CD4-positive, alpha-beta T cell treated with Interleukin-6 for 4 hours (primary cell): ENCODE data around the gene MYBPHL.

ENCODE experiments used
- DNase-seq: peaks from one replicate; pipeline ENCODE4 v3.0.0-alpha.2; 2020; ENCODE audit warnings: mixed read lengths

The MYBPHL gene

DNA sequence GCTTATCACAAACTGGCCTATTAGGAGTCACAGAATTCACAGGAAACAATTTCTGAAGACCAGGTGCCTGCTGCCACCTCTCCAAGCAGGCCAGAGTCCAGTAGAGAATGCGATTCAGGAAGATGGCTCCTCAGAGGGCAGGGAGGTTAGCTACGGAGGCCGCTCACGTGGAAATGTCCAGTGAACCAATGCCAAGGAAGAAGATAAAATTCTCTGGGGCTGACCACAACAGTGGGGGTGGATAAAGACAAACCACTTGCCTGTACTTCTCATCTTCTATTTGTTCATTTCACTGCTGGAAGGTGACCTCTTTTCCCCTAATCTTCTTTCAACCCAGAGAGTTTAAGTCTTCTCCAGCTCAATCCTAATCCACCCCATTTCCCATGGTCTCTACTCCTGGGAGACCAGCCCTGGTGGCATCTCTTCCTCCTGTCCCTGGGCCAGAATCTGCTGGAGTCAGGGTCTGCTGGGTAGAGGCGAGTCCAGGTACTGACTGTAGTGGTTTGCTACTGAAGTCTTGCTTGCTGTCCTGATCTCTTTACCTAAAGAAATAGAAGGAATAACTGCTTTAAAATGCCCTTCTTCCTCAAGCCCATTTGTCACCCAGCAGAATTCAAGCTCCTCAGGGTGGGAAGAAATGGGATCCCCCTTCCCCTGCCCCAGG lies 27.1 kb downstream of the MYBPHL start:
- no peak for DNase-seq

DNA sequence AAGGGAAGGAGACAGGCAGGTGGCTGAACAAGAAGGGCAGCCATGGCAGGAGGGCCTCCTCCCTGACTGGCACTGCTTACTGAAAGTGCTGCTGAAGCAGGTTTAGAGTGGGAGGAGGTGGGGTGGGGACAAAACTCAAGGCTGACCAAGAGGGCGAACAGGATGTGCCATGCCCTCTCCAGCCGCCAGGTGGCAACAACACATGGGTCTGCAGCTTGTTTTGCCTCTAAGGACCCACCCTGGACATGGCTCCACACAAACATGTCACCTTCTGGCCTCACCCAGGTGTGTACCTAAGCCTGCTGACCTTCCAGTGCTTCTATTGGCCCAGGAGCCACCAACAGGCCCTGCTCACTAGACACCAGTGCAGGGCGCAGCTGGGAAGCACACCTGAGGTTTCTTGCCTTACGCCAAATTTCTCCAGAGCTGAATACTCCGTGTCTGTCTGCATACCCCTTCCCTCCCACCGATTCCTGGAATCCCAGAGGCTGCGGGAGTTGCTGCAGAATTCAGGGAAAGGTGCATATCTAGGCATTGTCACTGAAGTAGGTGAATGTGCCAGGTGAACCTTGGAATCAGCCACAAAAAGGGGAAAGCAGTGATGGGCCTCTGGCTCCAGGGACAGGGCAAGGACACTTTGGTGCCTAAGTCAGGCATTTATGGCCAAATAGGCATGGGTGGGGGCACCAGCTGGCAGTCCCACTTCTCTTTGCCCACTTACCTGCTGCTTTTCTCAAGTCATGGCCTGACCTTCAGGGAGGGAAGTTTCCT lies 29.2 kb downstream of the MYBPHL start:
- peak; percentile 72 for DNase-seq

DNA sequence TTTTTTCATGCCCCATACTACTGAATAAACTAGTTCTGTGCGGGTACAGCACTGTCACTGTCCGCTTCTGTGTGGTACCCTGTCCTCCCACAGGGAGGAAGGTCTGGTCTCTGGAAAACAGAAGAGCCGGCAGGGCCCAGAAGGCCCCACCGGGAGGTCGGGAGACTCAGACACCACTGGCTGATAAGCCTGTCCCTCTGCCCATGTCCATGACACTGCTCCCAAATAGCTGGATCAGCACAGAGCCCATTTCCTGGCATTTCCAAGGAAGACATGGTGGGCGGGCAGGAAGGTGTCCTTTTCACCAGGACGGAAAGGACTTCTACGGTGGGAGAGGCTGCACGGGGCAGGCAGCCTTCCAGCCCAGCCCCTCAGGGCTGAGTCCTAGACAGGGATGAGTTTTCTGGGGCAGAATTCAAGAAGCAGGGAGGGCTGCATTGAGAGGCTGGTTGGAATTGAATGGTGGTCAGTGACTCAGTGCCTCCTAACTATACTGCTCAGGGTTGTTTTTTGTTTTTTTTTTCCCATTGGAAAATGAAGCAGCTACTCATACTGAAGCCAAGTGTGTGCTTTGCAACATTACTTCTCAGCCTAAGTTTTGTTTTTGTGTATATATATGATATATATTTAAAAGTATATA lies 31.0 kb downstream of the MYBPHL start:
- no peak for DNase-seq

DNA sequence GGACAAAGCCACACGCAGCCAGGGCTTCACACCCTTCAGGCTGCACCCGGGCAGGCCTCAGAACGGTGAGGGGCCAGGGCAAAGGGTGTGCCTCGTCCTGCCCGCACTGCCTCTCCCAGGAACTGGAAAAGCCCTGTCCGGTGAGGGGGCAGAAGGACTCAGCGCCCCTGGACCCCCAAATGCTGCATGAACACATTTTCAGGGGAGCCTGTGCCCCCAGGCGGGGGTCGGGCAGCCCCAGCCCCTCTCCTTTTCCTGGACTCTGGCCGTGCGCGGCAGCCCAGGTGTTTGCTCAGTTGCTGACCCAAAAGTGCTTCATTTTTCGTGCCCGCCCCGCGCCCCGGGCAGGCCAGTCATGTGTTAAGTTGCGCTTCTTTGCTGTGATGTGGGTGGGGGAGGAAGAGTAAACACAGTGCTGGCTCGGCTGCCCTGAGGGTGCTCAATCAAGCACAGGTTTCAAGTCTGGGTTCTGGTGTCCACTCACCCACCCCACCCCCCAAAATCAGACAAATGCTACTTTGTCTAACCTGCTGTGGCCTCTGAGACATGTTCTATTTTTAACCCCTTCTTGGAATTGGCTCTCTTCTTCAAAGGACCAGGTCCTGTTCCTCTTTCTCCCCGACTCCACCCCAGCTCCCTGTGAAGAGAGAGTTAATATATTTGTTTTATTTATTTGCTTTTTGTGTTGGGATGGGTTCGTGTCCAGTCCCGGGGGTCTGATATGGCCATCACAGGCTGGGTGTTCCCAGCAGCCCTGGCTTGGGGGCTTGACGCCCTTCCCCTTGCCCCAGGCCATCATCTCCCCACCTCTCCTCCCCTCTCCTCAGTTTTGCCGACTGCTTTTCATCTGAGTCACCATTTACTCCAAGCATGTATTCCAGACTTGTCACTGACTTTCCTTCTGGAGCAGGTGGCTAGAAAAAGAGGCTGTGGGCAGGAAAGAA lies 32.0 kb downstream of the MYBPHL start:
- no peak for DNase-seq

DNA sequence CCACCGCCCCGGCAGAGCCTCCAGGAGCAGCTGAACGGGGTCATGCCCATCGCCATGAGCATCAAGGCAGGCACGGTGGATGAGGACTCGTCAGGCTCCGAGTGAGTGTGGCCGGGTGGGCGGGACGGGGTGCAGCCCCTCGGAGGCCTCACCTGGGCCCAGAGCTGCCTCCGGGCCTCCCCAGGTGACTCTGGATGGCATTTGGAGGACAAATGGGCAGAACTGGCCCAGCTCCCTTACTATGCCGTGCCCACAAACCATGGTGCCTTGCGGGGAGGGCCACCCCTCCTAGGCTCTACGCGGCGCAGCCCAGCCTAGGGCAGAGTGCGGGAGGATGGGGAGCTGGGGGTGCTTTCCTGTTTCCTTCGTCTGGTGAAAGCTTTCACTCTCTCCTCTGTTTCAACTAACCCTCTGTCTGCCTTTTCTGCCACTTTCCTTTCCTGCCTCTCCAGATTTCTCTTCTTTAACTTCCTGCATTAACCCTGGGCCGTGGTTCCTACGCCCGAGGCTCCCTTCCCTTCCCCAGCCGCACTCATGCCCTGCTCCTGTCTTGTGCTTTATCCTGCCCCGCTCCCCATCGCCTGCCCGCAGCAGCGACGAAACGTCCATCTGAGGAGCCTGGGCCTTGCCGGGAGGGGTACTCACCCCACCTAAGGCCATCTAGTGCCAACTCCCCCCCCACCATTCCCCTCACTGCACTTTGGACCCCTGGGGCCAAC lies 33.1 kb downstream of the MYBPHL start:
- no peak for DNase-seq

DNA sequence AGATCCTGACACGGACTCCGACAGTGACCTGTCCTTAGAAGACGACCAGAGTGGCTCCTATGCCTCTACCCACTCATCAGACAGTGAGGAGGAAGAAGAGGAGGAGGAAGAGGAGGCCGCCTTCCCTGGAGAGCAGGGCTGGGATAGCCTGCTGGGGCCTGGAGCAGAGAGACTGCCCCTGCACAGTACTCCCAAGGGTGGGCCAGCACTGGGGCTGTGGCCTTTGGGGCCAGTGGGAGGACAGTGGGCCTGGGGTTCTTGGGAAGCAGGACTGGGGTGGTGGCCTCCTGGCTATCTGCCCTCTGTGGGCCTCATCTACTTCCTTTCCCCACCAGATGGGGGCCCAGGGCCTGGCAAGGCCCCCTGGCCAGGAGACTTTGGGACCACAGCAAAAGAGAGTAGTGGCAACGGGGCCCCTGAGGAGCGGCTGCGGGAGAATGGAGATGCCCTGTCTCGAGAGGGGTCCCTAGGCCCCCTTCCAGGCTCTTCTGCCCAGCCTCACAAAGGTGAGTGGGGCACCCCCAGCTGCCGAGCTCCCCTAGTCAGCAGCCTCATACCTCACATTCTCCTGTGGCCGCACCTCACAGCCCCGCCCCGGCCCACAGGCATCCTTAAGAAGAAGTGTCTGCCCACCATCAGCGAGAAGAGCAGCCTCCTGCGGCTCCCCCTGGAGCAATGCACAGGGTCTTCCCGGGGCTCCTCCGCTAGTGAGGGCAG lies 33.8 kb downstream of the MYBPHL start:
- no peak for DNase-seq

DNA sequence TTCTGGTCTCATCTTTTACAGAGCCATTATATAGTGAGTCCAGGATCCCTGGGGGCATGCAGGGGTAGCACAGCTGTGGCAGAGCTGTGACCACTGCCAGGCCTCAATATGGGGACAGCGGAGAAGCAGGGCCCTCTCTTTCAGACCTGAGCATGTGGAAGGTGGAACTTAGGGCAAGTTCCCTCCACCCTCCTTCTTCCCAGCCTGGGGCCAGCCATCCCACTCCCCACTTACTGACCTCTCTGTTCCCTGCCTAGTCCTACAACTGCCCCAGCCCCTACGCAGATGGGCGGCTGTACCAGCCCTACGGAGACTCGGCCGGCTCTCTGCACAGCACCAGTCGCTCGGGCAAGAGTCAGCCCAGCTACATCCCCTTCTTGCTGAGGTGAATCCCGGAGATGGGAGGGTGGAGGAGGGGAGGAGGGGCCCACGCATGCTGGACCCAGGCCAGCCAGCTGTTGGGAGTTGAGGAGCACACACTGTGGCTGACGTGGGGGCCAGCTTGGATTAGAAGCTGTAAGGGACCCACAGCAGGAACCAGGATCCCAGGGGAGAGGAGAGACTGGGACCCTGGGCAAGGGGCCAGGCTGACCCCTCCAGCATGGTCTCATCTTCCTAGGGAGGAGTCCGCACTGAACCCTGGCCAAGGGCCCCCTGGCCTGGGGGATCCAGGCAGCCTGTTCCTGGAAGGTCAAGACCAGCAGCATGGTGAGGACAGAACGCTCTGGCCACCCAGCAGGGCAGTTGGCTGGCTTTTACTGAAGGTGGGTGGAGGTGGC lies 34.6 kb downstream of the MYBPHL start:
- DNase-seq: no peak

DNA sequence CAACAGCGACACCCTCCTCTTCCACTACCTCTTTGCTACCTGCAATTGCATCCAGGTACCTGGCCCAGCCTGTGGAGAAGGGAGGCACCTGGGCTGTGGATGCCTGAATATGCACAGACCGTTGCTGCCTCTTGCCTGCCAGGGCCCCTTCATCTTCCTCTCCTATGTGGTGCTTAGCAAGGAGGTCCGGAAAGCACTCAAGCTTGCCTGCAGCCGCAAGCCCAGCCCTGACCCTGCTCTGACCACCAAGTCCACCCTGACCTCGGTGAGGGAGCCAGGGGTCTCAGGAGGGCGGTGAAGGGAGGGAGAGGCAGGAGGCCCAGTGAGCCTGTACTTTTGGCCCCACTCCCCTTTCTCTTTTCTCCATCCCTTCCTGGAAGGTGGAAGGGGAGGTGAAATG lies 35.4 kb downstream of the MYBPHL start:
- DNase-seq: no peak

DNA sequence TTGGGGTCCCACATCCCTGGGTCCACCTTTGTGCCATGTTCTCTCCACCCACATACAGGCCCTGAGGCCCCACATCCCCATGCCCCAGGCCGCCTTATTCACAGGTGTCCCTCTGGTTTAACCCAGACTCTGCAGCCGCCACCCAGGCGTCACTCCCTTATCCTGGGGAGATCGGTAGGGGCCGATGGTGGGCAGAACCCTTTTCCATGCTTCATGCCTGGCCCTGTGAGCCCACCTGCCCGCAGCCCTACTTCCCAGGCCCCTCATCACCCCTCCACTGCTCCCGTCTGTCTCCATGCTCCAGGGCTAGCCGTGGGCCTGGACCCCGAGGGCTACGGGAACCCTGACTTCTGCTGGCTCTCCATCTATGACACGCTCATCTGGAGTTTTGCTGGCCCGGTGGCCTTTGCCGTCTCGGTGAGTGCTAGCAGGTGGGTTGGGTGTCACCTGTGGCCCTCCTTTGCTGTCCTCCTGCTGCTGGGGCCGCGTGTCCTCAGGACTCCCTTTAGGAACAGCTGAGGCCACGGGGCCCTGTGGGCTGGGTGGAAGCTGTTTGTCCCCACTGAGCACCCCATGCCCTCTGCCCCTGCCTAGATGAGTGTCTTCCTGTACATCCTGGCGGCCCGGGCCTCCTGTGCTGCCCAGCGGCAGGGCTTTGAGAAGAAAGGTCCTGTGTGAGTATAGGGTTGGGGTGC lies 36.0 kb downstream of the MYBPHL start:
- no peak for DNase-seq

DNA sequence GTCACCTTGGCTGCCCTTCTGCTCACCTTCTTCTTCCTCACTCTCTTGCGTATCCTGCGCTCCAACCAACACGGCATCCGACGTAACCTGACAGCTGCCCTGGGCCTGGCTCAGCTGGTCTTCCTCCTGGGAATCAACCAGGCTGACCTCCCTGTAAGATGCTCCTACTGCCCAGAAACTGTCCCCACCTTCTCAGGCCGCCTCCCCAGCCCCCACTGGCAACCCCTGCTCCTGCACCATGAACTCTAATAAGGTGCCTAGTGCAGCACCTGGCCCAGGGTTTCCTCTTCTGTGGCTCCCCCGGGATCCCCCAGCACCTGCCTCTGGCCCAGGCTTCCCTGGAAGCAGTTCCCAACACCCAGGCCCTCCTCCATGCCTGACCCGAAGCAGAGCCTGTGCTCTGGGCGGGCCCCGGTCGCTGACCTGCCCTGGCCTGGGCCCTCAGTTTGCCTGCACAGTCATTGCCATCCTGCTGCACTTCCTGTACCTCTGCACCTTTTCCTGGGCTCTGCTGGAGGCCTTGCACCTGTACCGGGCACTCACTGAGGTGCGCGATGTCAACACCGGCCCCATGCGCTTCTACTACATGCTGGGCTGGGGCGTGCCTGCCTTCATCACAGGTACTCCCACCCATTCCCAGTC lies 36.7 kb downstream of the MYBPHL start:
- no peak for DNase-seq

DNA sequence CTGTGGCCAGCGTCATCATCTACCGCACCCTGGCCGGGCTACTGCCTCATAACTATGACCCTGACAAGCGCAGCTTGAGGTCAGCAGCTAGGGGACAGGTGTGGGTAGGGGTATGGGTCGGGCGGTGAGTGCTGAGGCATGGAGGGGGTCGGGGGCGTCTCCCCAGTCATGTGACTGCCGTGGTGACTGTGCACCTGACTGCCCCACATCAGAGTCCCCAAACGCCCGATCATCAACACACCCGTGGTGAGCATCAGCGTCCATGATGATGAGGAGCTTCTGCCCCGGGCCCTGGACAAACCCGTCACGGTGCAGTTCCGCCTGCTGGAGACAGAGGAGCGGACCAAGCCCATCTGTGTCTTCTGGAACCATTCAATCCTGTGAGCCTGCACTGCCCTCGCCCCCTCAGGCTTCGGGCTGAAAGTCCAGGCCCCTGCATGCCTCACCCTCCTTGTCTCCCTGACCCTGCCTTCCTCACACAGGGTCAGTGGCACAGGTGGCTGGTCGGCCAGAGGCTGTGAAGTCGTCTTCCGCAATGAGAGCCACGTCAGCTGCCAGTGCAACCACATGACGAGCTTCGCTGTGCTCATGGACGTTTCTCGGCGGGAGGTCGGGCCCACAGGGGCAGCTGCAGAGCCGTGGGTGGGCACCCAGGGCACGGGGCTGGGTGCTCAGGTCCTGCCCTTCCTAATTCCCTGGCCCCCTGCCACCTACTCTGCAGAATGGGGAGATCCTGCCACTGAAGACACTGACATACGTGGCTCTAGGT lies 37.4 kb downstream of the MYBPHL start:
- DNase-seq: no peak

DNA sequence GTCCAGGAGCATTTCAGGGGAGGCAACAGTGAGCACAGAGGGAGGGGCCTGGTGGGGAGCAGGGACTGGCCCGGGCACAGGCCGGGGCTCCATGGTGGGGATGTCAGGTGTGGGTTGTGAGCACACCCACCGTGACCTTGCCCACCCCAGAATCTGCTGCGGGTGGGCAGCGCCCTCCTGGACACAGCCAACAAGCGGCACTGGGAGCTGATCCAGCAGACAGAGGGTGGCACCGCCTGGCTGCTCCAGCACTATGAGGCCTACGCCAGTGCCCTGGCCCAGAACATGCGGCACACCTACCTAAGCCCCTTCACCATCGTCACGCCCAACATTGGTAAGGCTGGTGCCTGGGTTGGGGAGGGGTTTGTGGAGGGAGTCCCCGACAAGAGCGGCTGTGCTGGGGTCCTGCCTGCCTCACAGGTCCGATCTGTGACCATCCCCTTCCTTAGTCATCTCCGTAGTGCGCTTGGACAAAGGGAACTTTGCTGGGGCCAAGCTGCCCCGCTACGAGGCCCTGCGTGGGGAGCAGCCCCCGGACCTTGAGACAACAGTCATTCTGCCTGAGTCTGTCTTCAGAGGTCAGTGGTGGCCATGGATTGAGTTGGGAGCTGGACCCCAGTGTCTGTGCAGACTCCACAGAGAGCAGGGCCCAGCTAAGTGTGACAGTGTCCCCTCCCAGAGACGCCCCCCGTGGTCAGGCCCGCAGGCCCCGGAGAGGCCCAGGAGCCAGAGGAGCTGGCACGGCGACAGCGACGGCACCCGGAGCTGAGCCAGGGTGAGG lies 38.2 kb downstream of the MYBPHL start:
- no peak for DNase-seq

DNA sequence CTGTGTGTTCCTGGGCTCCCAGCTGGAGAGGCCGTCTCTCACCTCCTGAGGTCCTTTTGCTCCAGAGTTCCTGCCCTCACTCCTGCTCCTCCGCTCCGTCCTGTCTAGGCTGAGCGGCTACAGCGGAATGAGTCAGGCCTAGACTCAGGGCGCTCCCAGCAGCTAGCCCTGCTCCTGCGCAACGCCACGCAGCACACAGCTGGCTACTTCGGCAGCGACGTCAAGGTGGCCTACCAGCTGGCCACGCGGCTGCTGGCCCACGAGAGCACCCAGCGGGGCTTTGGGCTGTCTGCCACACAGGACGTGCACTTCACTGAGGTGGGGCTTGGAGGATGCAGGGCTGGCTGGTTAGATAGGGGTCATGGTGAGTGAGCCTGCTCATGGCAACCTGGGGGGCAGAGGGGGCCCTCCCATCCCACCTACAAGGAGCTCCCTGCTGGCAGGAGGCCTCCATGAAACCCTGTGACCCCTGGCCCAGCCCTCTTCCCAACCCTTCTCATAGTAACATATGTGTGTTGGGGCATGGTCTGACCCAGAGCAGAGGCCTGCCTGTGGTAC lies 39.0 kb downstream of the MYBPHL start:
- DNase-seq: no peak

DNA sequence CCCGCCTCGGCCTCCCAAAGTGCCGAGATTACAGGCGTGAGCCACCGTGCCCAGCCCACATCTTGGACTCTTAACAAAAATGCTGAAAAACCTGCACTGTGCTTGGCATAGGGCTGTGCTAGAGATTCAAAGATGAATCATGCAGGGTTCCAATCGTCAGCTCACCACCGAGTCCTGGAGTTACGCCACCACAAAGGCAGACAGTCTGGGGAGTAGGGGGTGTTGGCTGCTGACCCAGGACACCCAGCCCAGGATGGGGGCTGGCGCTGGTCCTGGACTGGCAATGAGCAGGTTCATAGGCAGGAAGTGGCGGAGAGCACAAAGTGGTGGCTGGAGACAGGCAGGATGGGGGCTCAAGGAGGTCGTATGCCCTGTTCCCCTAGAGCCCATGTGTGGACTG lies 39.8 kb downstream of the MYBPHL start:
- no peak for DNase-seq

DNA sequence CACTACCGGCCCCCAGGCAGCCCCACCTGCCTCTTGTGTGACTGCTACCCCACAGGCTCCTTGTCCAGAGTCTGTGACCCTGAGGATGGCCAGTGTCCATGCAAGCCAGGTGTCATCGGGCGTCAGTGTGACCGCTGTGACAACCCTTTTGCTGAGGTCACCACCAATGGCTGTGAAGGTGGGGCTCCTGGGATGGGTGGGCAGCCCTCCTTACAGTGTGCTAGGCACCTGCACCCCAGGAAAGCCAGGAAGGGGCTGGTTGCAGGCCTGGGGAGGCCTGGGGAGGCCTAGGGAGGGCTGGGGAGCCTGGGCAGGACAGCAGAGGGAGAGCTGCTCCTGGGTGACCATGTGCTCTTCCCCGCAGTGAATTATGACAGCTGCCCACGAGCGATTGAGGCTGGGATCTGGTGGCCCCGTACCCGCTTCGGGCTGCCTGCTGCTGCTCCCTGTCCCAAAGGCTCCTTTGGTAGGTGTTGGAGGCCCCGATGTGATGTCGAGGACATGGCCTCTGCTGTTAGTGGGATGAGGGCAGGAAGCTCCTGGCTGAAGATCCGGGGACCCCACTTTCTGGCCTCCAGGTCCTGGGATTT lies 41.0 kb downstream of the MYBPHL start:
- no peak for DNase-seq

DNA sequence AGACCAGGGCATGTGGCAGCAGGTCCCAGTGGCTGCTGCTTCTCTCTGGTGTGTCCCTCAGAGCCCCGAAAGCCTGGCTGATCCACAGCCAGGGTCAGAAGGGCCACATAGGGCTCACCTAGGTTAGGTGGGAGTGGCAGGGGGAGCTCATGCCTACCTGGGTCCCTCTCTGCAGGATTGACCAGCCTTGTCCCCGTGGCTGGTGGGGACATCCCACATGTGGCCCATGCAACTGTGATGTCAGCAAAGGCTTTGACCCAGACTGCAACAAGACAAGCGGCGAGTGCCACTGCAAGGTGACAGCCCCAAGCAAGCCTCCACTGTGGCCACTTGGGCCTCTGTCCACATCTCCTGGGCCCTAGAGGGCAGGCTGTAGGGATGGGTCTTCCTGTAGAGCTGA lies 41.8 kb downstream of the MYBPHL start:
- DNase-seq: no peak

DNA sequence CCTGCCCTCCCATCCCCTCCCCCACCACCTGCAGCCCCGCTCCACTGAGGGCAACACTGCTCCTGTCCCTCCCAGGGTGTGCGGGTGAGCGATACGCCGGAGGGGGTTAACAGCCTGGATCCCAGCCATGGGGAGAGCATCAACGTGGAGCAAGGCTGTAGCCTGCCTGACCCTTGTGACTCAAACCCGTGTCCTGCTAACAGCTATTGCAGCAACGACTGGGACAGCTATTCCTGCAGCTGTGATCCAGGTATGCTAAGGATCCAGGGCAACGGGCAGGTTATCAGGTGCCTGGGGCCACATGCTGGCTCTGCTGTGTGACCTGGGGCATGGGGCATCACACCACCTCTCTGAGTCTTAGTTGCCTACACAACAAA lies 42.4 kb downstream of the MYBPHL start:
- no peak for DNase-seq
